ENCODE results near the gene CYP4A11. TPM values are rescaled to one million over a fixed set of nuclear protein-coding genes. Genes with fewer than 3 reads are reported as not detected.
"Not testable (repeated sequence)": the region's sequence is repeated elsewhere in the genome, so short reads cannot be mapped to it uniquely, and the experiment has no call there.

CYP4A11 gene
- total RNA-seq, 2 donors from 2014 or later, result 0.24 to 0.62 TPM

GRCh38 chr1:46961066-46961758 lies 19.9 kb upstream of the CYP4A11 start:
- Mint-ChIP-seq H3K4me3 (no peak overlapping the region), H3K4me1 (no peaks in the 10 kb centered on the region), H3K9me3 (peaks cover 26% of the 10 kb centered on the region), H3K36me3 (ENCODE audit: low read depth) (no peaks in the 10 kb centered on the region), H3K27ac (no peak overlapping the region), H3K27me3 (ENCODE audit: insufficient read depth) (peaks cover 14% of the 10 kb centered on the region)
- no peak for DNase-seq
- Histone ChIP-seq H3K27me3 (ENCODE audit: control insufficient read depth, insufficient read depth, low read length, poor library complexity, severe bottlenecking) (no peaks in the 10 kb centered on the region), H3K9ac (ENCODE audit: extremely low read depth, low read length, poor library complexity, severe bottlenecking) (no peak overlapping the region), H3K27ac (ENCODE audit: low read depth, low read length) (no peak overlapping the region), H3K4me3 (ENCODE audit: low read length) (no peak overlapping the region), H3K36me3 (ENCODE audit: control insufficient read depth, insufficient read depth, low read length) (no peaks in the 10 kb centered on the region), H3K9me3 (ENCODE audit: control insufficient read depth, low read length) (no peaks in the 10 kb centered on the region), H3K4me1 (ENCODE audit: control insufficient read depth, insufficient read depth, low read length) (no peaks in the 10 kb centered on the region)
- 70 to 94% methylated on average over 1 to 2 of the region's 2 CpGs for WGBS, 2 experiments (ENCODE audit: insufficient coverage in 1 of 2, insufficient read length in 1 of 2)
- no peak for TF ChIP-seq CTCF (conservative IDR thresholded peaks at IDR 0.05)

GRCh38 chr1:46960250-46960649 lies 19.0 kb upstream of the CYP4A11 start:
- no peaks in the 10 kb centered on the region for H3K36me3 ChIP-seq (ENCODE audit: control insufficient read depth, insufficient read depth, low read length)
- no peak for DNase-seq
- H3K27me3 Mint-ChIP-seq (ENCODE audit: insufficient read depth), result peaks cover 12% of the 10 kb centered on the region
- H3K4me3 Mint-ChIP-seq, result no peak overlapping the region
- H3K4me3 ChIP-seq (ENCODE audit: low read length), result no peak overlapping the region
- no peaks in the 10 kb centered on the region for H3K4me1 ChIP-seq (ENCODE audit: control insufficient read depth, insufficient read depth, low read length)
- TF ChIP-seq CTCF (conservative IDR thresholded peaks at IDR 0.05), result no peak
- no peak overlapping the region for H3K27ac Mint-ChIP-seq
- H3K36me3 Mint-ChIP-seq (ENCODE audit: low read depth), result no peaks in the 10 kb centered on the region
- H3K27ac ChIP-seq (ENCODE audit: low read depth, low read length), result no peak overlapping the region
- H3K9me3 Mint-ChIP-seq, result peaks cover 21% of the 10 kb centered on the region
- no peaks in the 10 kb centered on the region for H3K9me3 ChIP-seq (ENCODE audit: control insufficient read depth, low read length)
- H3K27me3 ChIP-seq (ENCODE audit: control insufficient read depth, insufficient read depth, low read length, poor library complexity, severe bottlenecking), result no peaks in the 10 kb centered on the region
- WGBS, 2 experiments (ENCODE audit: insufficient coverage in 1 of 2, insufficient read length in 1 of 2), result 81% methylated on average over 1 of the region's 1 CpG; no CpG with 5 or more reads in 1 of the 2 experiments
- no peak overlapping the region for H3K9ac ChIP-seq (ENCODE audit: extremely low read depth, low read length, poor library complexity, severe bottlenecking)
- H3K4me1 Mint-ChIP-seq, result no peaks in the 10 kb centered on the region

GRCh38 chr1:46955116-46955515 lies 13.8 kb upstream of the CYP4A11 start:
- not testable (repeated sequence) for H3K36me3 ChIP-seq (ENCODE audit: control insufficient read depth, insufficient read depth, low read length); H3K27ac Mint-ChIP-seq; H3K36me3 Mint-ChIP-seq (ENCODE audit: low read depth); H3K9ac ChIP-seq (ENCODE audit: extremely low read depth, low read length, poor library complexity, severe bottlenecking); H3K27me3 ChIP-seq (ENCODE audit: control insufficient read depth, insufficient read depth, low read length, poor library complexity, severe bottlenecking); H3K27ac ChIP-seq (ENCODE audit: low read depth, low read length); DNase-seq; H3K4me1 ChIP-seq (ENCODE audit: control insufficient read depth, insufficient read depth, low read length); H3K4me3 ChIP-seq (ENCODE audit: low read length); H3K9me3 ChIP-seq (ENCODE audit: control insufficient read depth, low read length); H3K27me3 Mint-ChIP-seq (ENCODE audit: insufficient read depth); H3K9me3 Mint-ChIP-seq; H3K4me3 Mint-ChIP-seq
- 85 to 100% methylated on average over 2 of the region's 2 CpGs for whole genome bisulfite sequencing, 2 experiments (ENCODE audit: insufficient coverage in 1 of 2, insufficient read length in 1 of 2)
- H3K4me1 Mint-ChIP-seq, result peaks cover 14% of the 10 kb centered on the region

- not testable (repeated sequence) for H3K27ac ChIP-seq (ENCODE audit: low read depth, low read length); H3K9me3 Mint-ChIP-seq; H3K36me3 ChIP-seq (ENCODE audit: control insufficient read depth, insufficient read depth, low read length); H3K4me3 ChIP-seq (ENCODE audit: low read length); H3K27ac Mint-ChIP-seq; H3K4me3 Mint-ChIP-seq; H3K4me1 ChIP-seq (ENCODE audit: control insufficient read depth, insufficient read depth, low read length); H3K36me3 Mint-ChIP-seq (ENCODE audit: low read depth); H3K9me3 ChIP-seq (ENCODE audit: control insufficient read depth, low read length); H3K9ac ChIP-seq (ENCODE audit: extremely low read depth, low read length, poor library complexity, severe bottlenecking); DNase-seq; H3K27me3 Mint-ChIP-seq (ENCODE audit: insufficient read depth); H3K27me3 ChIP-seq (ENCODE audit: control insufficient read depth, insufficient read depth, low read length, poor library complexity, severe bottlenecking)
- peaks cover 14% of the 10 kb centered on the region for H3K4me1 Mint-ChIP-seq
- WGBS, 2 experiments (ENCODE audit: insufficient coverage in 1 of 2, insufficient read length in 1 of 2), result 86% methylated on average over 2 of the region's 2 CpGs; no CpG with 5 or more reads in 1 of the 2 experiments
These were observed 12.6 kb upstream of the CYP4A11 start for GRCh38 chr1:46953847-46954246.

GRCh38 chr1:46949417-46949666 lies 8.1 kb upstream of the CYP4A11 start:
- H3K4me1 Mint-ChIP-seq, result peaks cover 25% of the 10 kb centered on the region
- not testable (repeated sequence) for H3K4me1 ChIP-seq (ENCODE audit: control insufficient read depth, insufficient read depth, low read length); H3K27me3 Mint-ChIP-seq (ENCODE audit: insufficient read depth); H3K4me3 ChIP-seq (ENCODE audit: low read length); H3K9me3 Mint-ChIP-seq; H3K9me3 ChIP-seq (ENCODE audit: control insufficient read depth, low read length); H3K4me3 Mint-ChIP-seq; H3K27me3 ChIP-seq (ENCODE audit: control insufficient read depth, insufficient read depth, low read length, poor library complexity, severe bottlenecking); H3K27ac Mint-ChIP-seq; H3K9ac ChIP-seq (ENCODE audit: extremely low read depth, low read length, poor library complexity, severe bottlenecking); H3K36me3 Mint-ChIP-seq (ENCODE audit: low read depth); H3K36me3 ChIP-seq (ENCODE audit: control insufficient read depth, insufficient read depth, low read length); H3K27ac ChIP-seq (ENCODE audit: low read depth, low read length); DNase-seq
- 100% methylated on average over 1 of the region's 1 CpG; no CpG with 5 or more reads in 1 of the 2 experiments for WGBS, 2 experiments (ENCODE audit: insufficient coverage in 1 of 2, insufficient read length in 1 of 2)
